Astrocyte of the spinal cord (primary cell): ENCODE data around the gene PPT1.

ENCODE experiments used
- DNase-seq: peaks from one replicate; pipeline ENCODE4 v3.0.0; 2011; ENCODE audit warnings: low read depth, low spot score
- H3K4me3 ChIP-seq: 2 replicates; pipeline ENCODE4 v1.5.1; 2011; ENCODE audit warnings: low read depth, mild to moderate bottlenecking, low read length, moderate library complexity
- CTCF ChIP-seq: IDR thresholded peaks from 2 replicates; pipeline ENCODE4 v1.5.1; 2012; ENCODE audit warnings: low read depth, mild to moderate bottlenecking, low read length, inconsistent platforms
- in situ Hi-C: cut with HindIII; loops from 2 replicates; pipeline ENCODE4 v1.10.0; 2017; ENCODE audit warnings: low sequenced_read_pairs

Gene PPT1

GRCh38 chr1:40057310-40058030 is 39.6 kb downstream of the PPT1 start:
- no peak for TF ChIP-seq CTCF
- no peak for DNase-seq
- in situ Hi-C loops: no loop called here
- H3K4me3 ChIP-seq: no peak overlapping the region

- TF ChIP-seq CTCF: no peak
- in situ Hi-C loops: no loop called here
- no peak overlapping the region for H3K4me3 ChIP-seq
- no peak for DNase-seq
Measured at GRCh38 chr1:40056519-40057309, 40.3 kb downstream of the PPT1 start.

GRCh38 chr1:40053138-40053887 is 43.7 kb downstream of the PPT1 start:
- in situ Hi-C loops: no loop called here
- TF ChIP-seq CTCF: no peak
- no peak for DNase-seq
- no peak overlapping the region for H3K4me3 ChIP-seq

GRCh38 chr1:40050863-40051262 is 46.2 kb downstream of the PPT1 start:
- TF ChIP-seq CTCF: no peak
- DNase-seq: no peak
- in situ Hi-C loops: no loop called here
- H3K4me3 ChIP-seq: no peak overlapping the region

- DNase-seq: no peak
- in situ Hi-C loops: no loop called here
Measured at GRCh38 chr1:40049725-40050124, 47.3 kb downstream of the PPT1 start.

More at GRCh38 chr1:40049725-40050124, 47.3 kb downstream of the PPT1 start:
- no peak overlapping the region for H3K4me3 ChIP-seq
- TF ChIP-seq CTCF: no peak
